B cell (primary cell): ENCODE data around the gene NDUFB7.

Experiments
- CTCF ChIP-seq: fragments of 200-600 bp; IDR thresholded peaks from one replicate; pipeline ENCODE4 v1.8.0; 2022; ENCODE audit warnings: antibody characterized with exemption, mild to moderate bottlenecking
- EZH2 ChIP-seq: IDR thresholded peaks from 2 replicates; pipeline ENCODE4 v1.6.1; 2012; ENCODE audit warnings: borderline replicate concordance, low read depth, mild to moderate bottlenecking, moderate library complexity, low read length; ENCODE audit not compliant: insufficient read depth, poor library complexity, severe bottlenecking

DNA sequence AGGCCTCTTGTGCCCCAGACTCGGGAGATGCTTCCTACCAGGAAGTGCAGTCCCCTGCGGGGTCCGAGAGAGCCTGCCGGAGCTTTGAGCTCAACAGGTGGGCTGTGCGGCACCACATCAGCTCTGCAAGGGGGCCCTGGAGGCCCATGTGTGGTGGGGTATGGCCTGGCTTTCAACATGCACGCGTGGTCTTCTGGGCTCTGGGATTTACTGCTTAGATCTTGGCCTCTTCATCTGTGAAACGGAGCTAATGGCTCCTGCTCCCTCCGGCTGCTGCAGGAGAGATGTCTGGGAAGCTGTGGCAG lies 18.0 kb downstream of the NDUFB7 start:
- TF ChIP-seq CTCF (no peak), EZH2 (no peak)
